IMR-90 (cell line): ENCODE data around the gene EPAS1. TPM values are rescaled to one million over a fixed set of nuclear protein-coding genes. Genes with fewer than 3 reads are reported as not detected.
A peak's percentile ranks its signal among the peaks of the same experiment; 100 is the strongest.

ENCODE experiments used
- ATAC-seq: fragments of 200-7000 bp; cut with Tn5 transposase; 2 replicates; pipeline ENCODE4 v1.9.1; 2020; ENCODE audit warnings: low read depth, mild to moderate bottlenecking, moderate library complexity
- BruUV-seq: library from RNA; stranded (reverse); fragments of 400-500 nt; replicated peaks from 2 replicates; lab custom pipeline; 2021; lab: Mats Ljungman, UMichigan
- CTCF ChIA-PET: fragments of 300-600 bp; formaldehyde crosslinking; extraction: SDS; loops from one replicate; lab custom pipeline; 2021; ENCODE audit warnings: antibody characterized with exemption; lab: Yijun Ruan, JAX
- POLR2A ChIA-PET: fragments of 300-600 bp; sonication (Branson Sonifier 250); formaldehyde crosslinking; loops from one replicate; lab custom pipeline; 2022; ENCODE audit warnings: antibody characterized with exemption; ENCODE audit not compliant: unreplicated experiment; lab: Charles Lee
- DNase-seq: peaks from one replicate; pipeline ENCODE4 v3.0.0; 2013
- H2AFZ ChIP-seq: replicated peaks from 2 replicates; pipeline ENCODE3; 2013; ENCODE audit warnings: low read length, mild to moderate bottlenecking; ENCODE audit not compliant: poor library complexity
- H2AK5ac ChIP-seq: 2 replicates; pipeline ENCODE4 v1.6.1; 2013; ENCODE audit warnings: low read depth, low read length, inconsistent platforms
- H2AK9ac ChIP-seq: replicated peaks from 2 replicates; pipeline ENCODE3; 2013; ENCODE audit warnings: mild to moderate bottlenecking, low read depth, low read length, moderate library complexity; ENCODE audit not compliant: poor library complexity
- H2BK120ac ChIP-seq: 2 replicates; pipeline ENCODE4 v1.6.1; 2013; ENCODE audit warnings: low read depth, low read length, inconsistent platforms
- H2BK15ac ChIP-seq: 3 replicates; pipeline ENCODE4 v1.6.1; 2013; ENCODE audit warnings: low read depth, low read length, inconsistent platforms
- H2BK20ac ChIP-seq: 2 replicates; pipeline ENCODE4 v1.6.1; 2013; ENCODE audit warnings: low read depth, mild to moderate bottlenecking, inconsistent platforms, low read length, moderate library complexity
- H2BK5ac ChIP-seq: 2 replicates; pipeline ENCODE4 v1.6.1; 2013; ENCODE audit warnings: mild to moderate bottlenecking, low read depth, low read length, inconsistent platforms; ENCODE audit not compliant: poor library complexity, severe bottlenecking
- H3K14ac ChIP-seq: replicated peaks from 2 replicates; pipeline ENCODE4 v1.6.1; 2013; ENCODE audit warnings: low read depth, low read length, inconsistent platforms
- H3K18ac ChIP-seq: 2 replicates; pipeline ENCODE4 v1.6.1; 2013; ENCODE audit warnings: low read depth, low read length, control low read depth
- H3K23ac ChIP-seq: 2 replicates; pipeline ENCODE4 v1.6.1; 2013; ENCODE audit warnings: low read depth, low read length, inconsistent platforms
- H3K27ac ChIP-seq: 2 replicates; pipeline ENCODE4 v1.5.1; 2013; ENCODE audit warnings: mild to moderate bottlenecking, control low read depth, low read length; ENCODE audit not compliant: insufficient read depth
- H3K27me3 ChIP-seq: 2 replicates; pipeline ENCODE4 v1.6.1; 2013; ENCODE audit warnings: low read length; ENCODE audit not compliant: control insufficient read depth, insufficient read depth
- H3K36me3 ChIP-seq: 2 replicates; pipeline ENCODE4 v1.6.1; 2013; ENCODE audit warnings: low read length, mixed read lengths; ENCODE audit not compliant: control insufficient read depth, insufficient read depth
- H3K4ac ChIP-seq: 2 replicates; pipeline ENCODE4 v1.6.1; 2013; ENCODE audit warnings: low read depth, low read length, inconsistent platforms
- H3K4me1 ChIP-seq: 2 replicates; pipeline ENCODE4 v1.6.1; 2013; ENCODE audit warnings: low read length, mixed read lengths; ENCODE audit not compliant: control insufficient read depth, insufficient read depth
- H3K4me2 ChIP-seq: 2 replicates; pipeline ENCODE4 v1.6.1; 2013; ENCODE audit warnings: low read depth, mild to moderate bottlenecking, control low read depth, low read length, moderate library complexity
- H3K4me3 ChIP-seq: 2 replicates; pipeline ENCODE4 v1.5.1; 2013; ENCODE audit warnings: low read depth, mild to moderate bottlenecking, control low read depth, low read length, moderate library complexity; ENCODE audit not compliant: insufficient read depth
- H3K56ac ChIP-seq: 2 replicates; pipeline ENCODE4 v1.6.1; 2013; ENCODE audit warnings: low read length, inconsistent platforms; ENCODE audit not compliant: insufficient read depth; ENCODE audit errors: extremely low read depth
- H3K79me1 ChIP-seq, 2 experiments: 2 replicates each; pipeline ENCODE4 v1.6.1; 2013; ENCODE audit warnings: low read length in 2 of 2, inconsistent platforms in 1 of 2, low read depth in 1 of 2
- H3K9ac ChIP-seq: 2 replicates; pipeline ENCODE4 v1.6.1; 2013; ENCODE audit warnings: low read depth, low read length, control low read depth
- H3K9me1 ChIP-seq: 2 replicates; pipeline ENCODE4 v1.6.1; 2013; ENCODE audit warnings: low read length, inconsistent platforms; ENCODE audit not compliant: insufficient read depth
- H3K9me3 ChIP-seq: 2 replicates; pipeline ENCODE4 v1.6.1; 2013; ENCODE audit warnings: low read length; ENCODE audit not compliant: control insufficient read depth, insufficient read depth
- H4K20me1 ChIP-seq: 2 replicates; pipeline ENCODE4 v1.6.1; 2013; ENCODE audit warnings: low read length, inconsistent platforms; ENCODE audit not compliant: insufficient read depth
- H4K5ac ChIP-seq: 2 replicates; pipeline ENCODE4 v1.6.1; 2013; ENCODE audit warnings: mild to moderate bottlenecking, low read depth, low read length, control low read depth
- H4K8ac ChIP-seq, 2 experiments: 2 replicates each; pipeline ENCODE4 v1.6.1; 2013; ENCODE audit warnings: low read depth in 2 of 2, low read length in 2 of 2, control low read depth in 1 of 2, inconsistent platforms in 1 of 2
- H4K91ac ChIP-seq: 2 replicates; pipeline ENCODE4 v1.6.1; 2013; ENCODE audit warnings: low read depth, low read length, inconsistent platforms; ENCODE audit not compliant: insufficient read depth
- BHLHE40 ChIP-seq: fragments of 150-350 bp; IDR thresholded peaks from 2 replicates; pipeline ENCODE4 v1.6.1; 2016; ENCODE audit warnings: mild to moderate bottlenecking, low read depth, low read length
- CEBPB ChIP-seq: IDR thresholded peaks from 2 replicates; pipeline ENCODE4 v1.6.1; 2012; ENCODE audit warnings: low read depth, low read length, improper control_type of control experiment
- CHD1 ChIP-seq: IDR thresholded peaks from 2 replicates; pipeline ENCODE4 v1.6.1; 2012; ENCODE audit warnings: low read depth, low read length, improper control_type of control experiment
- POLR2A ChIP-seq: IDR thresholded peaks from 2 replicates; pipeline ENCODE4 v1.6.1; 2012; ENCODE audit warnings: mild to moderate bottlenecking, low read depth, low read length
- WGBS, 2 experiments: methylation state at CpG; one replicate each; pipeline versions ENCODE4 v1.1.5 to v1.1.7; 2013; ENCODE audit warnings: missing lambda C conversion rate in 2 of 2; ENCODE audit not compliant: insufficient read length in 1 of 2; ENCODE audit errors: extremely low coverage in 2 of 2; 5-methylcytosine and 5-hydroxymethylcytosine counted together
- dilution Hi-C: fragments of 300-500 bp; cut with HindIII; formaldehyde crosslinking; loops from one replicate; pipeline ENCODE4 v1.14.3; 2018; ENCODE audit warnings: low sequenced_read_pairs; ENCODE audit not compliant: unreplicated experiment
- in situ Hi-C: fragments of 300-500 bp; cut with MboI; formaldehyde crosslinking; loops from 3 replicates; pipeline ENCODE4 v1.14.3; 2019; ENCODE audit warnings: low sequenced_read_pairs, inconsistent platforms, mixed read lengths
- intact Hi-C: fragments of 100-400 bp; cut with micrococcal nuclease; formaldehyde crosslinking; loops from 2 replicates; pipeline ENCODE4 v1.10.0; 2022
- polyA plus RNA-seq, 3 experiments: library from polyadenylated mRNA; depleted of rRNA; stranded (reverse); fragments of >200 nt; gene quantifications; 2 replicates each; pipeline ENCODE4 v1.2.3, GENCODE V29; 2012; ENCODE audit warnings: low replicate concordance in 1 of 3
- total RNA-seq: library from RNA; depleted of rRNA; stranded (reverse); fragments of >200 nt; gene quantifications from 2 replicates; pipeline ENCODE4 v1.2.3, GENCODE V29; 2012

Gene EPAS1
- total and polyA plus RNA-seq, 2 of the 4 experiments (the other 2 are of a cell fraction), result 40.7 to 120 TPM

GRCh38 chr2:46428911-46429436 is 131.8 kb downstream of the EPAS1 start:
- Histone ChIP-seq H3K4me2 (no peak overlapping the region), H2AFZ (no peak overlapping the region), H4K8ac (no peak overlapping the region), H3K18ac (no peak overlapping the region), H3K9me1 (no peaks in the 10 kb centered on the region), H3K4ac (no peak overlapping the region), H3K9ac (no peak overlapping the region), H2AK5ac (peak overlapping the region; percentile 57; the same call in 1 of the 2 replicates), H3K4me1 (peaks cover 5% of the 10 kb centered on the region), H3K4me3 (no peak overlapping the region), H2BK15ac (no peak overlapping the region), H3K9me3 (no peaks in the 10 kb centered on the region), H4K5ac (no peak overlapping the region), H3K23ac (no peak overlapping the region), H2AK9ac (no peak overlapping the region), H3K56ac (no peak overlapping the region), H3K14ac (no peak overlapping the region), H3K36me3 (no peaks in the 10 kb centered on the region), H3K79me1 (no peaks in the 10 kb centered on the region), H4K91ac (no peak overlapping the region), H2BK20ac (no peak overlapping the region), H3K27ac (no peak overlapping the region), H2BK120ac (no peak overlapping the region), H2BK5ac (no peak overlapping the region), H3K27me3 (no peaks in the 10 kb centered on the region), H4K20me1 (no peaks in the 10 kb centered on the region)
- in situ Hi-C loops (no loop called here), intact Hi-C loops (no loop called here), dilution Hi-C loops (no loop called here)
- ChIA-PET POLR2A (no interaction called here), CTCF (no interaction called here)
- WGBS, 2 experiments, result 93% methylated on average over 17 of the region's 22 CpGs; no CpG with 5 or more reads in 1 of the 2 experiments
- DNase-seq (no peak), ATAC-seq (no peak)
- no TSS peak for BruUV-seq
- no peak for TF ChIP-seq CHD1
- TF ChIP-seq CEBPB, result 0 out of 2 replicates have a peak, but pooled peaks have one; percentile 22
- no peak for TF ChIP-seq BHLHE40
- TF ChIP-seq POLR2A, result no peak
